Skeletal muscle cell (primary cell): Measurements from ENCODE around the gene COL13A1.

Experiments
- DNase-seq: peaks from one replicate; pipeline ENCODE4 v3.0.0-alpha.2; 2010; ENCODE audit warnings: low read depth
- H3K4me3 ChIP-seq: 2 replicates; pipeline ENCODE4 v1.5.1; 2011; ENCODE audit warnings: low read depth, mild to moderate bottlenecking, control low read depth, low read length, moderate library complexity

Gene COL13A1

DNA sequence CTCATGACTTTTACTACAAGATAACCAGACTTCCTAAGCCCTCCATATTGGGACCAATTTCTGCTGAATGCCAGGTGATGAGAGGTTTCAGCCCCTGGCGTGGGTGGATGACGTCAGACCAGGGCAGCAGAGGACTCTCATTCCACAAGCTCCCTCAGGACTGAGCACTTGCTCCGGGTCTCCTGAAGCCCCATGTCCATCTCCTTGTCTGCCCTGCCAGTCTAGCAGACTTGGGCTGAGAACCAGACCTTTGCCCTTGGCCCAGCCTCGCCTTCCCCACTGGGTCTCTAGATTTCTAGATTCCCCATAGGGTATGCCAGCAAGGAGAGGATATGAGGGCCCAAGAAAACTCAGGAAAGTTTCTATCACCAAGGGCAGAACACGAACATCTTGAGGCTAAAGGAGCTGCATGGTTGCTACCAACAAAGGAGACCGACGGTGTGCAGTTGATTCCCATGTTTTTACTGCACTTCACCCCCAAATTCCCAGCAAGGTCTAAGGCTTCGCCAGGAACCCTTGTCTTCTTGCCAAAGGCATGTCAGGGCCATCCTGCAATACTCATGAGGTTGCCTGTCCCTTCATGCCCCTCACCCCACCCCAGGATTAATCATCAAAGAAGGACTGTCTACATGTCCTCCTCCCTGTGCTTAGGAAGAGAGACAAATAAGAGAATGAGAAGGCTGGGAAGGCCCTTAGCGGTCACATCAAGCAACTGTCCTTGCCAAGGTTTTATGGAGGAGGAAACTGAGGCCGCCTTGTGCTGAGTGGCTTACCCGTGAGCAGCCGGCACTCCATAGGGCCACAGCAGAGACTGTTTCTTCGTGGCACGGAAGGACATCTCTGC, 154.4 kb downstream of the COL13A1 start:
- DNase-seq: no peak
- no peak overlapping the region for H3K4me3 ChIP-seq

DNA sequence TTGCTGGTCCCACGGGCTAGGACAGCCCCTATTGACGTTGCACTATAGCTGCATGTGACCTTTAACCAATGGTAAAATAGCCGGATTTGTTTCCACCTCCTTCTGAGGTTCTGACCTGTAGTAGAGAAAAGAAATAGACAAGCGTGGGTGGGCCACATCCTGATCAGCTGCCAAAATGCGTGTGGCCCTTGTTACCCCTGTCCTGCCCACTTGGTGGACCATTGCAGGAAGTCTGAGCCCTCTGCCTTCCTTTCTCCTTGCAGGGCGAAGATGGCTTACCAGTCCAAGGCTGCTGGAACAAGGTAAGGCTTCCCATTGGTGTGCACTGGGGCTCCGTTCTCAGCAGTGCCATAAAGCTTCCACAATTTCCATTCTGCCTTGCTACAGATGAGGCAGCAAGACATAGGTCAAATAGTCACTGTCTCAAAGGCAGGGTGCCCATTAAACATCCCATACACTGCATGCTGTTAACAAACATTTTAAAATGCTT, 155.1 kb downstream of the COL13A1 start:
- DNase-seq: no peak
- H3K4me3 ChIP-seq: no peak overlapping the region

DNA sequence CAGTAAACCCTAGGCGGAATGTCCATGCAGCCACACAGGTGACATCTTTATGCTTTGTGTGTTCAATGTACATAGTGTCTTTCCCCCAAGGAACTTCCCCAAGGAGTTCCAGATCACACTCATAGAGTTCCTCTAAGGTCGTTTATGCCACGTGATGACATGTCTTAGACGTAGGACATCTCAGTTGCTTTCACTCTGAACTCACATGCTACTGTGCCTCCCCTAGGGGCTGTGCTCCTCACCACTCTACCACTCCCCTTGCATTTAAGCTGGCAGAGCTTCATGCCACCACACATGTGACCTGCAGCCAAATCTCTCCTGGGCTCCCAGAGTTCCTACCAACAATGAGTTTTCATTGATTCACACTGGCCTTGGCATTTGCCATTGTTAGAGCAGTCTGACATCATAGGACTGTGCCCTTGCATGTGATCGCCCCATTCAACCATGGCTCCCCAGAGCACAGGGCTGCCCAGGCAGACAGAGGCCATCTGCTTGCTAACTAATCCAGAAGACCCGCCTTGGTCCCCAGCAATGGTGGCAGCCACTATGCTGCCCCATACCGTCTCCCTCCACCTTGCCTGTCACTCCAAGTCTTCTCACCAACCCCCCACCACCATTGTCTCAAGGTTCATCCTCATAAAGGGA, 155.7 kb downstream of the COL13A1 start:
- no peak overlapping the region for H3K4me3 ChIP-seq
- no peak for DNase-seq

DNA sequence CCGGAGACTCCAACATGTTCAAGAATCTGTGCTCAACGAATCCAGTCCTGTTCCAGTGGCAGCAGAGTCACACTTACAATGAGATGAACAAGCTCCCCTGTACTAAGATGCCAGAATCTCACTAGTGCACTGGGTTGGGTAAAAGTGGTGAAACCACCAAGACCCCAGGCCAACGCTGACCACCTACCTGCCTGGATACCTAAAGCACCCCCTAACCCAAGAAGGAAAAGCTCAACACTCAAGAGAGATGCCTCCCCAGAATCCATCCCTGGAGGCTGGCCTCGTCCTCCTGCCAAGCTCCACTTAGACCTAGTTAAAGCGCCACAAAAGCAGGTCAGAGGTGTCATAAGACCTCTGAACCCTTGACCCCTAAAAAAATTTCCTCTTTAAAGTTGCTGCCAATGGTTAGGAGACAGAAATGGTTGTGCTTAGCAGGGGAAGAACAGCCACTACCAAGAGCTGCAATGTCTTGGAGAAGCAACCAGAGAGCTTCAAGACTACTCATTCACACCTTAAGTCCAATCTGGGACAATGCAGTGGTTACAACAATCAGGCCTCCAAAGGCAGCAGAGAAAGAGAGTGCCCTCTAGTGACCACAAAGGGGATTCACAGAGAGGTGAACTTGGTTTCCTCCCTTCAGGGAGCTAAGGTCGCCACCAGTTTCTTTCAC, 156.3 kb downstream of the COL13A1 start:
- H3K4me3 ChIP-seq: no peak overlapping the region
- peak; percentile 11 for DNase-seq

DNA sequence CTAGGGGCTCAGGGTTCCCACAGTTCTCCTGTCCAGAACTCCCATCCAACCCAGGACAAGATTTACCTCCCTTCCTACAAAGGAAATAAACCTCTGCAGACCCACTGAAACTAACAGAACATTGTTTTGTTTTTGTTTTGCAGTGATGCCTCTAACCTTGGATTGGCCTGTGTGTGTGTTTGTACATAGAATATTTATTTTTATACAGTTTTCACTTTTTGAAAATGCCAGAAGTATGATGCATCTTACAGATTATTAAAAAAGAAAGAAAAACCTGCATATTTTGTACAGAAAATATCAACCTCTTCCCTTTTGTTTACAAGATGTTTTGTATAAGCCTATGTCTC, 156.8 kb downstream of the COL13A1 start:
- no peak for DNase-seq
- no peak overlapping the region for H3K4me3 ChIP-seq

DNA sequence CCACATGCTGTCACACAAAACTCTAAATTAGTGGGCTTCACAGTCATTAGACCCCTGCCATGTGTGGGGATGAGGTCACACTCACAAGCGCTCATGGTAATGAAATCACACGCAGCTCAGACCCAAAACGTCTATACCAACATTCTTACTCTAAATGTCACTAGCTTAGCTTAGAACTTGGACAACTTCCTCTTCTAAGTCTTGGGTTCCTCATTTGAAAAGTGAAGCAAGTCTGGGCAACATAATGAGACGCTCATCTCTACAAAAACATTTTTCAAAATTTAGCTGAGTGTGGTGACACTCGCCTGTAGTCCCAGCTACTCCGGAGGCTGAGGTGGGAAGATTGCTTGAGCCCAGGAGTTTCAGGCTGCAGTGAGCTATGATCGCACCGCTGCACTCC, 158.2 kb downstream of the COL13A1 start:
- DNase-seq: no peak
- H3K4me3 ChIP-seq: no peak overlapping the region

DNA sequence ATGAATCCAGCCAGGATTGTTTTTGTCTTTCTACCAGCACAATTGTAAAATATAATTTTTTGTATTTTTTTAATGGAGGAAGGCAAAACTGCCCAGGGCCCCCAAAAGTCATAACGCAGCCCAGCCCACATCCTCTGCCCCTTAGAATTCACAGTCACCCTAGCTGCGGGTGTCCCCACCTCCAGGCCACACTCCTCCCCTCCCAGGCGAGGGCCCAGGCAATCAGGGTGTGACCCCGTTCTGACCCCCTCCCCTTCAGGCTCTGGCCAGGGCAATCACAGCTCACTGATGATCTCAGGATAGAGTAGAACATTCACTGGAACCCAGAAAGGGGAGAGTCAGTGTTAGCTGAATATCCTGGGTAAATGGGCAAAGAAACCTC, 158.9 kb downstream of the COL13A1 start:
- H3K4me3 ChIP-seq: no peak overlapping the region

DNA sequence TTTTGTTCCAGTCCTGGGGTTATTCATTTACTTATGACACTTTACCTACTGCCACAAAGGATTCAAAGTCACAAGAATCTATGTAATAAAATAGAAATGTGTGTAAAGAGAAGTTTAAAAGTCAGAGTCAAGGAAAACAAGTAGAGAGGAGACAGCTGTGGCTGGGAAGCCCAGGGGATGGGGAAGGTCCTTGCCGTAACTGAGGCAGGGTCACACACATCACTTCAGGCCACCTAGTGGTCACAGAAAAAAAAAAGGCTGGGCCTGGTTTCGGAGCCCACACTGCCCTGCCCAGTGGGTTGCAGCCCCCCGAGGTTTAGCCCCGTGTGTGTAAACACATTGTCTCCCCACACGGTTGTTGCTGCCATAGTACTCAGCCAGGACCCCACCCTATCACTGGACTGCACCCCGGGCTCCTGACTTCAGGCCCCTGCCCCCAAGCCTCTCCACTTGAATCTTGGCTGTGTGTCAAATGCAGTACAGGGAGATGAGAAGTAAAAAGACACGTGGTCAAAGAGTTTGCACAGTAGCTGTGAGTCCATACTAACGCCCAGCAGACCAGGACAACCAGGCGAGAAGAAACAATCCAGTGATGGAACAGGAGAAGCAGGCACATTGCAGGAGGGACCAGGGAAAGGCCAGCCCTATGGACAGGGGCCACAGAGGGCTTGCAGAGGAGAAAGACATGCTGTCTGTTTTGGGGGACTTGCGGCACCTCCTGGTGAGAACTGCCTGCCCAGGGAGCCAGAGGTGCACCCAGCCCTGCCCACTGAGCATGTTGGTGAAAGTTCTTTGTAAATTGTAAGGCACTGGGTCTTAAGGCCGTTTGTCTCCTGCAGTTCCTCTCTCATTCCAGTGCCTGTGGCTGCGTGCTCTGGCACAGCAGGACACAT, 159.5 kb downstream of the COL13A1 start:
- H3K4me3 ChIP-seq: no peak overlapping the region
- DNase-seq: no peak

More for the DNA sequence above, 158.9 kb downstream of the COL13A1 start:
- DNase-seq: no peak

DNA sequence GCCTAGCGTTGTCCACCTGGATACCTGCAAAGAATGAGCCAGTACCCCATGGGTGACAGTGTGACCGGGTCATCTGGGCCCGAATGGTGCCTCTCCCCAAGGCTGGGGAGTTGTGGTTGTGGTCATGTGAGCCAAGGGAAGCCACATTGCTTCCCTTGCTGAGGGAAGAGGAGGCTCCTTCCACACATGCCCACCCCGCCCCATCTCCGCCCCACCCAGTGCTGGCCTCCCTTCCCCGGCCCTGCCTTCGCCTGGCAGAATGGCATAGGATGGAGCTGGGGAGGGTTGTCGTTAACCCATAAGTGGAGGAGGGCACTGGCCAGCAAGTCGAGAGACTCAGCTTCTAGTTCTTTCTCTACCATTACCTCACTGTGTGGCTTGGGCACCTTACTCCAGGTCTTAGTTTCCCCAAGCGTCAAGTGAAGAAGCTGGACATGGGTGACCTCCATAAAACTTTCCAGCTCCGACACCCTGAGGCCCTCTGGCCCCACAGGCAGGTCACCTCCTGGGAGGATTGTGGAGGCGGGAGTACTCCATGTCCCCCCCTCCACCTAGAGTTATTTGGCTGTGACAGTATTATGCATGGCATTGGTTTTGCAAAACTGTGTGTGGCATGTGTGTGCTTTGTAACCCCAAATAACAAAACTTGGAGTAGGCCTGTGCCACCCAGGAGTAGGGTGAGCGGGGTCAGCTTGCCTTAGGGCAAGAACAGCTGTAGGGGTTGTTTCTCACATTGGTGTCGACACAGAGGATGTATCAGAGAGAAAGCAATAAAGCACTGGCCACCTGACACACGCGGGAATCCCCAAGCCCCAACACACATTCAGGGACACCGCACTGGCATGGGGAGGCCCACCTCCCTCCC, 160.4 kb downstream of the COL13A1 start:
- H3K4me3 ChIP-seq: no peak overlapping the region
- DNase-seq: no peak

DNA sequence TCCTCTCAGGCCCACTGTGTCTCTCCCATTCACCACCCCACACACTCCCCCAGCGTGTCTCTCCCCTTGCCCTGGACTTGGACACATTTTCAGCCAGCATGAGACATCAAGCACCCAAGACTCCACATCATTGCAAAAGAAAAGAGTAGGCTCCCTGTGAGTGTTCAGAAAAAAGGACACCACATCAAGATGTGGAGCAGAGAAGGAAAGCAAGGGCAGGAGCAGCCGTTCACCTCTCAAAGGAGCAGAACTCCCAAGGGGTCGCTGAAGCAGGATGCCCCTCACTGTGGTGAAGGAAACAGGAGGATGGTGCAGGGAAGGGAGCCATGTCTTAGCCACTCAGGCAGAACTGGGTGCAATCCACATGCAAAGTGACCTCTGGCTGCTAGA, 161.0 kb downstream of the COL13A1 start:
- DNase-seq: no peak
- H3K4me3 ChIP-seq: no peak overlapping the region

DNA sequence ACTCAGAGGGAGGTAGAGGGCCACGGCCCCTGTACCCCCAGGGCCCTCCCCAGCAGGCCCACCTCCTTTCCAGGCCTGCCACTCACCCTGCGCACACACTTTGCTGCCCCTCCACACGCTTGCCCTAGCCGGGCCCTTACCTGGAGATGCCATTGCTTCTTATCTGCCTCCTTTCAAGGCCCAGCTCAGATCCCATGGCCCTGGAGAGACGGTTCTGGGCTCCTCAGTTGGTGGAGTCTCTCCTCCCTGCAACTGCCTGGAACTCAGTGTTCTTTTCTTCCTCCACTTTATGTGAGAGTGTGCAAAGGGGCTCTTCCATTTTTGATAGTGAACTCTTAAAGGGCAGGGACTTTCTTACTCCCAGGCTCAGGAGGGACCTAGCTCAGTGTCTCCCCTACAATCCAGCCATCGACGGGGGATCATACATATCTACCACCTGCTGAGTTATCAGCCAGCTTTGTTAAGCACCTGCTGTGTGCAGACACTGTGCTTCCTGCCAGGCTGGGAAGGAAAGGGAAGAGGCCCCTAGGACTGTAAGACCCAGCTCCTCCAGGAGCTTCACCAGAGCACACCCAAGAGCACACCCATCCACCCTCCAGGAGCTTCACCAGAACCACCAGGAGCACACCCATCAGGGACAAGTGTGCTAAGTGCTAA, 161.6 kb downstream of the COL13A1 start:
- DNase-seq: no peak

DNA sequence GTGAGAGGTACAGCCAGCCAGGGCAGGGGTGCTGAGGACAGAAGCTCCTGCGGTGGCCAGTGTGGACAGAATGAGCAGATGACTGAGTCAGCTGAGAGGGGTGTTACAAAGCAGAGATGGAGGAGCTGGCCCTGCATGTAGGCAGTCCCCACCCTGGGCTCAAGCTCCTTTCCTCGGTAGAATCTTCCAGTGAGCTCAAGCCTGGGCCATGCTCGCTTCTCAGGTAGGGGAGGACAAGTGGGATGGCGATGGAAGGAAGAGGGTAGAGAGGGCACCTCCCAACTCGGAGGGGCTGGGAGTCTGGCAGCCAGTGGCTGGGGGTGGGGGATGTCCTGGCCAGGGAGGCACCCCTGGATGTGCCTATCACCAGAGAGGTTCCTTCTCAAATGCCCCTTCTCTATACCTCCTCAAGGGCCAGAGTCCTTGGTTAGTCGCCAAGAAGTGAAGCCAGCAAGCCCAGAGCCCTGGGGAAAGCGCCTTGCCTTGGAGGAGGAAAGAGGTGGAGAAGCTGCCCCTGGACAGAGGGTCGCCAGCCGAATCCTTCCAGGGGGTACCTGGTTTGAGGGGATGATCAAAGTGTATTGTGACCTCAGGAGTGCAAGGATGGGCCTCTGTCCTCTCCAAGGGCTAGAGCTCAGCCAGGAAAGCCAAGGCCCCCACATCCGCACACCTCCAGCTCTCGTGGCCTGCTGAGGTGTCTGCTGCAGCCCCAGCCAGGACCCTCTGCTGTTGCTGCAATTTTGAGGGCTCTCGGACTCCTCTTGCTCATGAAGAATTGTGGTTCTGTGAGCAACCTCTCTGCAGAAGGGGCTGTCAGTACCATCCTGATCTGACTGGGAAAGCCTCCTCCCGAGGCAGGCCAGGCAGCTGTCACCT, 162.4 kb downstream of the COL13A1 start:
- H3K4me3 ChIP-seq: no peak overlapping the region
- DNase-seq: no peak

More for the DNA sequence above, 161.6 kb downstream of the COL13A1 start:
- H3K4me3 ChIP-seq: no peak overlapping the region

DNA sequence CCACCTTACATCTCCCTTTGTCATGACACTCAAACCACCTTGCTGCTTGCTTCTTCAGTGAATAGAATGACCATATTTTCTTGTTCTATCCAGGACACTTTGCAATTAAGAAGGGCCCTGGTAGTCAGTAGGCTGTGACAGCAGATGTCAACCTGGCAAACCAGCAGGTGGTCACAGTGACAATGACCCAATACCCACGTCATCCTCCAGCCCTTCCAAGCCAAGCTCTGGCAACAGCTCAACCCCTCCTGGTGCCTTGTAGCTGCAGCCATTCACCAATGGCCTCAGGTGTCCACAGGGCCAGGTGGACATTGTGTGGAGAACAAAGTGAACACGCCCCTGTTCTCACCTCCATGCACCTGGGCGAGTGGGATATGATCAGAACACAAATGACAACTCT, 163.4 kb downstream of the COL13A1 start:
- H3K4me3 ChIP-seq: no peak overlapping the region
- no peak for DNase-seq

DNA sequence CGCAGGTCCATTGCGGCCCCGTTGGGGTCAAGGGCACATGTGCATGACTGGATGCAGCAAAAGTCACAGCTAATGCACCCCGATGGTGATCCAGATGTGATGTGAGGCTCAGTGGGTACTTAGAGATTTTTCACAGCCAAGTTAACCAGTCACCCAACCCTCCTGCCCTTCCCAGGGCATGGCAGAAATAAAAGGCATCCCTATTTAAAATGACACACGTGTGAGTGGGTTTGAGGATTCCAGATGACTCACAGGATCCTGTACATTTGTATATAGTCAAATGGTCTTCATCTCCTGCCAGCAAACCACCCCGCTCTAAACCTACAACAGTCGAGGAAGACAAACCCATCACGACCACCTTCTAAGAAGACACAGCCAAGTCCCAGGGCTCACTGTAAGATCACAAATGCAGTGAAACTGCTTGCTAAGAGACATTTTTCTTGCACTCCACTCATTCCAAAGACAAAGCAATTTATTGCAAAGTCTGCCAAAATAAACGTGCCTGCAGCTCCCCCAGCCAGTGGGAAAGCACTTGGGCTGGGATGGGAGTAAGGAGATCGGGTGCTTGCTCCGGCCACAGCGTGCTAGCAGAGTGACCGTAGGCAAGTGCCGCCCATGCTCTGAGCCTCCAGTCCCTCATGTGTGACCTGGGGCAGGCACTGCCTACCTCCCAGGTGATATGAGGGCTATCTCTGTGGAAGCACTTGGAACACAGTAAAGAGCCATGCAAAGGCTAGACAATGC, 164.4 kb downstream of the COL13A1 start:
- DNase-seq: no peak

DNA sequence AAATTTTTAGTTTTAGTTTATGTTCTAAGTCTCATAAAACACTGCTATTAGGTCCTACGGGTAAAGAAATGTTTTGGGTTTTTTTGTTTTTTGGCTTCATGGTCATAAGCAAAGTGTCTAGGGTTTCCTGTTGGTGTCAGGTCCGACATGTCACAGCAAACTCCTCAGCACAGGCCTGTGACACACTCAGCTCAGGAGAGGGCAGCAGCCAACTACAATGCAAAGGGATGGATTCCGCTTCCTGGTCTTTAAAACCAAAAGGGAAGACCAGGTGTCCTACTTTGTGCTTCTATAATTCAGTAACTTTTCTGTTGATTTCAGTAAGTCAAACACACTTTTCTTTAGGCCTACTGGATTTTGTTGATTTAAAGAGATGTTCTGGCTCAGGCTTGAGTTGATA, 167.1 kb downstream of the COL13A1 start:
- DNase-seq: no peak
- no peak overlapping the region for H3K4me3 ChIP-seq

More for the DNA sequence above, 164.4 kb downstream of the COL13A1 start:
- no peak overlapping the region for H3K4me3 ChIP-seq

DNA sequence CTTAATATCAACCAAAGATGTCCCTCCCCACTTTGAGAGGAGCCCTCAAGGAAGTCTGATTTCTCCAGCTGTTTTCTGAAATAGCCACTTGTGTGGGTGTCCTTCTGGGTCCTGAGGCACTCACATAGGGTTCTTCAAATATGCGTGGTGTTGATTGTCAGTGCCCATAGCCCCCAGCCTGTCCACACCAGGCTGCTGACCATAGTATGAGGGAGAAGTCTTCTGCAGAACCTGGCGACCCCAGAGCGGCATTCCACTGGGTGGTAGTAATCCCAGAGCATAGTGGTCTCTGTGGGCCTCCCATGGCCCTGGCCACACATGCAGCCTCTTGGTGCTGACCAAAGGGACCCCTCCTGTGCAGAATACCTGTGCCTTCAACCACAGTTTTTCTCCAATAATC, 168.3 kb downstream of the COL13A1 start:
- no peak for DNase-seq
- H3K4me3 ChIP-seq: no peak overlapping the region

DNA sequence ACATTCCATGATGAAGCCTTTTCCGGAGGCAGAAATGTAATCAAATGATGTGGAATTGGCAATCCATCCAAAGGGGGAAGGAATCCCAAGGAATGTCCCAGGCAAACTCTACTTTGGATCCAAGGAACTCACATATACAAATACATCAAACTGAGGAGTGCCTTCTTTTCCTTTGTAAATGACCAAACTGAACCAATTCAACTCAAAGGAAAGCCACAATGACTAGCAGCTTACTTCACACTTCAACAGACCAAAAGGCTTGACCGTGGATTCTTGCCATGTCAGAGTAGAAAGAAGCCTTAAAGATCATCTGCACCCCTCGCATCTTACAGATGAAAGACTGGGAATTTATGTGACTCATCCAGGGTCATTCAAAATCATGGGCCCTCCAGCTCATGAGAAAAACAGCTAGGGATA, 171.3 kb downstream of the COL13A1 start:
- no peak for DNase-seq
- H3K4me3 ChIP-seq: no peak overlapping the region
